ENCODE results near the gene CPXM2.
"Not testable (repeated sequence)": the region's sequence is repeated elsewhere in the genome, so short reads cannot be mapped to it uniquely, and the experiment has no call there.

Gene CPXM2

GRCh38 chr10:123742751-123743440, 148.7 kb downstream of the CPXM2 start:
- DNase-seq (ENCODE audit: low spot score), result no peak

- no peak for DNase-seq (ENCODE audit: low spot score)
Observed at GRCh38 chr10:123741711-123742110, 149.9 kb downstream of the CPXM2 start.

- no peak for DNase-seq (ENCODE audit: low spot score)
Observed at GRCh38 chr10:123741146-123741545, 150.5 kb downstream of the CPXM2 start.

GRCh38 chr10:123736917-123737316, 154.7 kb downstream of the CPXM2 start:
- DNase-seq (ENCODE audit: low spot score), result not testable (repeated sequence)

GRCh38 chr10:123729523-123729922, 162.1 kb downstream of the CPXM2 start:
- no peak for DNase-seq (ENCODE audit: low spot score)

GRCh38 chr10:123726836-123727235, 164.8 kb downstream of the CPXM2 start:
- no peak for DNase-seq (ENCODE audit: low spot score)

- DNase-seq (ENCODE audit: low spot score), result no peak
Observed at GRCh38 chr10:123726381-123726780, 165.2 kb downstream of the CPXM2 start.

GRCh38 chr10:123724747-123725146, 166.9 kb downstream of the CPXM2 start:
- DNase-seq (ENCODE audit: low spot score), result no peak

GRCh38 chr10:123722351-123722750, 169.3 kb downstream of the CPXM2 start:
- no peak for DNase-seq (ENCODE audit: low spot score)

GRCh38 chr10:123721441-123722049, 170.1 kb downstream of the CPXM2 start:
- DNase-seq (ENCODE audit: low spot score), result peak; percentile 4

GRCh38 chr10:123720536-123720935, 171.1 kb downstream of the CPXM2 start:
- DNase-seq (ENCODE audit: low spot score), result no peak

- DNase-seq (ENCODE audit: low spot score), result no peak
Observed at GRCh38 chr10:123718544-123719060, 173.0 kb downstream of the CPXM2 start.

- no peak for DNase-seq (ENCODE audit: low spot score)
Observed at GRCh38 chr10:123717336-123717735, 174.3 kb downstream of the CPXM2 start.

GRCh38 chr10:123715546-123715945, 176.1 kb downstream of the CPXM2 start:
- DNase-seq (ENCODE audit: low spot score), result no peak

GRCh38 chr10:123706236-123706635, 185.4 kb downstream of the CPXM2 start:
- no peak for DNase-seq (ENCODE audit: low spot score)

GRCh38 chr10:123704812-123705211, 186.8 kb downstream of the CPXM2 start:
- DNase-seq (ENCODE audit: low spot score), result no peak

GRCh38 chr10:123704076-123704475, 187.5 kb downstream of the CPXM2 start:
- DNase-seq (ENCODE audit: low spot score), result no peak

- no peak for DNase-seq (ENCODE audit: low spot score)
Observed at GRCh38 chr10:123703195-123703790, 188.3 kb downstream of the CPXM2 start.
